Ovary (tissue), 3 donors: ENCODE measurements around the gene SFSWAP.

Experiments used
- CTCF ChIP-seq, 3 donors: fragments of 450-650 bp in 2 of 3; fragments of 200-600 bp in 1 of 3; IDR thresholded peaks; one replicate each; pipeline versions ENCODE4 v1.5.1 to v1.8.0; 2016 to 2022; ENCODE audit warnings: antibody characterized with exemption in 3 of 3, mild to moderate bottlenecking in 1 of 3
- EP300 ChIP-seq: sonication (generic); formaldehyde crosslinking; IDR thresholded peaks from one replicate; pipeline ENCODE4 v1.6.1; 2017; ENCODE audit warnings: antibody characterized with exemption
- POLR2A ChIP-seq: fragments of 450-650 bp; IDR thresholded peaks from one replicate; pipeline ENCODE4 v1.6.1; 2017; ENCODE audit warnings: antibody characterized with exemption, mild to moderate bottlenecking, moderate library complexity
- donor health status: DM: no; HTN: no; CAD: no.

GRCh38 chr12:131675126-131676080 lies 35.5 kb upstream of the SFSWAP start:
- no peak for TF ChIP-seq CTCF (IDR thresholded peaks at IDR 0.05)
- TF ChIP-seq POLR2A: no peak
- no peak for TF ChIP-seq EP300
